Measurements from ENCODE around the gene ADAMTSL5. TPM values are rescaled to one million over a fixed set of nuclear protein-coding genes. Genes with fewer than 3 reads are reported as not detected.

ADAMTSL5 gene
- total RNA-seq (2014; rRNA removed; shearing (Covaris generic)), result 2.6 and 4.0 TPM in 2 replicates

GRCh38 chr19:1512671-1513498, at the start of gene ADAMTSL5:
Gene ADAMTSL5 (minus strand): TSS chr19:1513019. CDS start chr19:1510943, 2,076 bp downstream.
- H3K27ac ChIP-seq, result peak within 1 kb of the TSS; percentile 84
- DNase-seq (ENCODE audit: low read depth in 1 of 2, low spot score in 2 of 2), result peak; percentile 53 to 71
- no peaks in the 10 kb centered on the region; the same call in 1 of the 2 replicates for H3K27me3 ChIP-seq (replicated peaks)
- peaks cover 5% of the 10 kb centered on the region; the same call in 1 of the 2 replicates for H3K9me3 ChIP-seq (replicated peaks)
- H3K4me3 ChIP-seq, result peak within 1 kb of the TSS; percentile 64
- no peaks in the 10 kb centered on the region for H3K36me3 ChIP-seq
- H3K4me1 ChIP-seq (replicated peaks), result peaks cover 17% of the 10 kb centered on the region

- H3K9me3 ChIP-seq (replicated peaks), result no peaks in the 10 kb centered on the region
- H3K4me3 ChIP-seq, result no peak overlapping the region
- H3K27ac ChIP-seq, result no peak overlapping the region
- peaks cover 43% of the 10 kb centered on the region for H3K36me3 ChIP-seq
- DNase-seq (ENCODE audit: low read depth in 1 of 2, low spot score in 2 of 2), result no peak
- H3K27me3 ChIP-seq (replicated peaks), result no peaks in the 10 kb centered on the region
- peaks cover 9% of the 10 kb centered on the region for H3K4me1 ChIP-seq (replicated peaks)
Observed at GRCh38 chr19:1561236-1561842, 48.5 kb upstream of the ADAMTSL5 start.

- no peak overlapping the region for H3K4me3 ChIP-seq
- peaks cover 37% of the 10 kb centered on the region for H3K36me3 ChIP-seq
- no peak for DNase-seq (ENCODE audit: low read depth in 1 of 2, low spot score in 2 of 2)
- no peak overlapping the region for H3K27ac ChIP-seq
- H3K27me3 ChIP-seq (replicated peaks), result no peaks in the 10 kb centered on the region
- no peaks in the 10 kb centered on the region for H3K4me1 ChIP-seq (replicated peaks)
- no peaks in the 10 kb centered on the region for H3K9me3 ChIP-seq (replicated peaks)
Observed at GRCh38 chr19:1560286-1560882, 47.6 kb upstream of the ADAMTSL5 start.

DNA sequence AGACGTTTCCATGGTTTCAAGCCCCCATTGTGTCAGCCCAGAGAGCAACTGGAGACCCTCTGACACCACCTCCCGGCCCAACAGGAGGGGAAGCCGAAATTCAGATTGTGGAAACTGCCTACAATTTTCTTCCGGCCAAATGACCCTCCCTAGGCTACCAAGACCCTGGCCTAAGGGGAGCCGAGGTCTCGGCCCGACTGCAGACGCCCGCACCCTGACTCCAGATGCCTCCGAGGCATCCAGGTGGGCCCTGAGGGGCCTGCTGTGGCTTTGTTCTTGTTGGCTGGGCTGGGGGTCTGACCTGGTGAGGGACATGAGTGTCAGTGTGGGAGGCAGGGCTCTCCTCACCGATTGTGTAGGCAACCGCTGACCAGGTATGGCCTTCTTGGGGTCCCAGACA, 45.7 kb upstream of the ADAMTSL5 start:
- Histone ChIP-seq H3K27ac (no peak overlapping the region), H3K27me3 (replicated peaks) (no peaks in the 10 kb centered on the region), H3K4me3 (no peak overlapping the region), H3K4me1 (replicated peaks) (no peaks in the 10 kb centered on the region), H3K36me3 (peaks cover 33% of the 10 kb centered on the region), H3K9me3 (replicated peaks) (no peaks in the 10 kb centered on the region)
- no peak for DNase-seq (ENCODE audit: low read depth in 1 of 2, low spot score in 2 of 2)

- H3K36me3 ChIP-seq, result peaks cover 26% of the 10 kb centered on the region
- H3K9me3 ChIP-seq (replicated peaks), result no peaks in the 10 kb centered on the region
- no peaks in the 10 kb centered on the region for H3K27me3 ChIP-seq (replicated peaks)
- H3K4me1 ChIP-seq (replicated peaks), result no peaks in the 10 kb centered on the region
- no peak overlapping the region for H3K27ac ChIP-seq
- DNase-seq (ENCODE audit: low read depth in 1 of 2, low spot score in 2 of 2), result no peak
- H3K4me3 ChIP-seq, result no peak overlapping the region
Observed at GRCh38 chr19:1556390-1557070, 43.7 kb upstream of the ADAMTSL5 start.

DNA sequence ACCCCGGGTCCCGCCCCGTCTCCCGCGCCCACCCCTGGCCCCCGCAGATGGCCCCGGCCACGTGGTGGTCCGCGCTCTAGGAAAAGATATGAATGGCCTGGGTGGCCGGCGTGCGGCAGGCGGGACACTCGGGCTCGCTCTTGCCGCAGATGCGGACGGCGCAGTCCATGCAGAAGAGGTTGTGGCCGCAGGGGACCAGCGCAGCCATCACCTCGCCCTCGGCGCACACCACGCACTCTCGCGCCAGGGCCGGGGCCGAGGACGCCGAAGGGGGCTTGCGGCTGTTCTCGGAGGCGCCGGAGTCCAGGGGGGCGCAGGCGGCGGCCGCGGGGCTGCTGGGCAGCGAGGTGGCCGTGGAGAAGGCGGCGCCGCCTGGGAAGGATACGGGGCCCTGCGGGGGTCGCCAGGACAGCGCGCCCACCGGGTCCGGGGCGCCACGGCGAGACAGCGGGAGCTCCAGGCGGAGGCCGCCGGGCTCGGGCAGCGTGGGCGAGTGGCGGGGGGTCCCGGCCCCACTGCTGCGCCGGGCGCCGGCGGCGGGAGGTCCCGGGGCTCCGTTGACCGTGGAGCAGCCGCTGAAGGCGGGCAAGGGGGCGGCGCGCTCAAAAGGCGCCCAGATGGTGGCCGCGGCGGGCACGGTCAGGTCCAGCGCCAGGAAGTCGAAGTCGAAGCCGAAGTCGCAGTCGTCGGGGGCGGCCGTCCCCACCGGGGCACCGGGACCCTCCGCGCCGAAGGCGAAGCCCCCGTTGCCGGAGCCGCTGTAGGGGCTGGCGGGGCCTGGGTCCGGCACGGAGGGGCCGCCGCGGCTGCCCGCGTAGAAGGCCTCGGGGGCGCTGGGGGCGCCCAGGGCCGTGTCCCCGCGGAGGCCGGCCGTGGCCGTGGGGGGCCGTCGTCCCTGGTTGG, 42.9 kb upstream of the ADAMTSL5 start:
- peaks cover 20% of the 10 kb centered on the region for H3K36me3 ChIP-seq
- no peak overlapping the region for H3K27ac ChIP-seq
- no peaks in the 10 kb centered on the region for H3K9me3 ChIP-seq (replicated peaks)
- no peak overlapping the region for H3K4me3 ChIP-seq
- DNase-seq (ENCODE audit: low read depth in 1 of 2, low spot score in 2 of 2), result no peak
- no peaks in the 10 kb centered on the region for H3K27me3 ChIP-seq (replicated peaks)
- H3K4me1 ChIP-seq (replicated peaks), result no peaks in the 10 kb centered on the region

- Histone ChIP-seq H3K4me3 (no peak overlapping the region), H3K4me1 (replicated peaks) (no peaks in the 10 kb centered on the region)
- DNase-seq (ENCODE audit: low read depth in 1 of 2, low spot score in 2 of 2), result no peak
Observed at GRCh38 chr19:1554968-1555367, 42.1 kb upstream of the ADAMTSL5 start.

GRCh38 chr19:1553415-1553814, 40.6 kb upstream of the ADAMTSL5 start:
- Histone ChIP-seq H3K4me1 (replicated peaks) (no peaks in the 10 kb centered on the region), H3K27me3 (replicated peaks) (no peaks in the 10 kb centered on the region), H3K4me3 (no peak overlapping the region), H3K27ac (no peak overlapping the region), H3K9me3 (replicated peaks) (no peaks in the 10 kb centered on the region), H3K36me3 (peaks cover 16% of the 10 kb centered on the region)
- DNase-seq (ENCODE audit: low read depth in 1 of 2, low spot score in 2 of 2), result no peak

More at GRCh38 chr19:1554968-1555367, 42.1 kb upstream of the ADAMTSL5 start:
- Histone ChIP-seq H3K27me3 (replicated peaks) (no peaks in the 10 kb centered on the region), H3K36me3 (peaks cover 16% of the 10 kb centered on the region), H3K9me3 (replicated peaks) (no peaks in the 10 kb centered on the region), H3K27ac (no peak overlapping the region)

DNA sequence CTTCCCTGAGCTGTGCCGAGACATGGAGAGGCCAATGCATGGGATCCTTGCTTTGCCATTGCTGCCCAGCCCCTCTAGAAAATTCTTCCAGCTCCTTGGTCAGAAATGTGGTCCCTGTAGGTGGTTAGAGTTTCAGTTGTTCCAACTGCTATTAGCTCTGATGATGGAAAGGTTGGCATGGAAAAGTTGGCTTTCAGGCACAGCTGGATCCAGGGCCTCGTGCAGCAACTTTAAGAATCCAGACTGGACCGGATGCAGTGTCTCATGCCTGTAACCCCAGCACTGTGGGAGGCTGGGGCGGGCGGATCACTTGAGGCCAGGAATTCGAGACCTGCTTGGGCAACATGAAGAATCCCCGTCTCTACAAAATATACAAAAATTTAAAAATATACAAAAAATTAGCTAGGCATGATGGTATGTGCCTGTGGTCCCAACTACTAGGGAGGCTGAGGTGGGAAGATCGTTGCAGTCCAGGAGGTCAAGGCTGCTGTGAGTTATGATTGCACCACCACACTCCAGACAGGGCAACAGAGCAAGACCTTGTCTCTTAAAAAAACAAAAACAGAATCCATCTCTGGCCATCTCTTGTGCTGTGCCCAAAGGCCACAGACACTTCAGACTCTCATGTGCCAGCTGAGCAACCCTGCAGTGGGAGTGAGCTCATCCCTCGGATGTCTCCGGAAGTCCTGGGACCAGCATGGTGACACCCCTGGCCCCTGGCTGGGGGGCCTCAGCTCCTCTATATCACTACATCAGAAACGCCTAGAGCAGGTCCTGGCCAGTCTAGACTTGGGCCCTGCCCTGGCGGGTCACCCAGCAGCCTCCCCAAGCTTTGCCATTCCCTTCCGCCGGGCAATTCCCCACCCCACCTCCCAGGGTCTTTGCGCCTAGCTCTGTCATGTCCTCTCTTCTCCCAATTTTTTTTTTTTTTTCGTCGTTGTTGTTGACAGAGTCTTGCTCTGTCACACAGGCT, 38.5 kb upstream of the ADAMTSL5 start:
- H3K36me3 ChIP-seq, result peaks cover 7% of the 10 kb centered on the region
- DNase-seq (ENCODE audit: low read depth in 1 of 2, low spot score in 2 of 2), result no peak
- H3K27ac ChIP-seq, result no peak overlapping the region
- no peaks in the 10 kb centered on the region for H3K27me3 ChIP-seq (replicated peaks)
- H3K4me1 ChIP-seq (replicated peaks), result no peaks in the 10 kb centered on the region
- no peaks in the 10 kb centered on the region for H3K9me3 ChIP-seq (replicated peaks)
- no peak overlapping the region for H3K4me3 ChIP-seq

DNA sequence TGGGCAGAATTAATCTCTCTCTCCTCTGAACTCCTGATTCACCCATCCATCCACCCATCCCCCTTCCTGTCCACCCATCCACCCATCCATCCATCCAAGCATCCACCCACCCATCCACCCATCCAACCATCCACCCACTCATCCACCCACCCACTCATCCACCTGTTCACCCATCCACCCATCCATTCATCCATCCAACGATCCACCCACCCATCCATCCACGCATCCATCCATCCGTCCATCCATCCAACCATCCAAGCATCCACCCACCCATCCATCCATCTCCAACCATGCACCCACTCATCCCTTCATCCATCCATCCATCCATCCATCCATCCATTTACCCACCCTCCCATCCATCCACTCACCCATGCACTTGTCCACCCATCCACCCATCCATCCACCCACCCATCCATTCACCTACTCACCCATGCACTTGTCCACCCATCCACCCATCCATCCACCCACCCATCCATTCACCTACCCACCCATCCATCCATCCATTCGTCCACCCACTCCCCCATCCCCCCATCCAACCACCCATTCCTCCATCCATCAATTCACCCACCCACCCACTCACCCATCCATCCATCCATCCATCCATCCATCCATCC, 36.6 kb upstream of the ADAMTSL5 start:
- DNase-seq (ENCODE audit: low read depth in 1 of 2, low spot score in 2 of 2), result no peak
- Histone ChIP-seq H3K27ac (no peak overlapping the region), H3K4me3 (no peak overlapping the region), H3K36me3 (0 out of 2 replicates have a peak, but pooled peaks cover 5% of the 10 kb centered on the region), H3K9me3 (replicated peaks) (no peaks in the 10 kb centered on the region), H3K4me1 (replicated peaks) (no peaks in the 10 kb centered on the region), H3K27me3 (replicated peaks) (peaks cover 10% of the 10 kb centered on the region)

DNA sequence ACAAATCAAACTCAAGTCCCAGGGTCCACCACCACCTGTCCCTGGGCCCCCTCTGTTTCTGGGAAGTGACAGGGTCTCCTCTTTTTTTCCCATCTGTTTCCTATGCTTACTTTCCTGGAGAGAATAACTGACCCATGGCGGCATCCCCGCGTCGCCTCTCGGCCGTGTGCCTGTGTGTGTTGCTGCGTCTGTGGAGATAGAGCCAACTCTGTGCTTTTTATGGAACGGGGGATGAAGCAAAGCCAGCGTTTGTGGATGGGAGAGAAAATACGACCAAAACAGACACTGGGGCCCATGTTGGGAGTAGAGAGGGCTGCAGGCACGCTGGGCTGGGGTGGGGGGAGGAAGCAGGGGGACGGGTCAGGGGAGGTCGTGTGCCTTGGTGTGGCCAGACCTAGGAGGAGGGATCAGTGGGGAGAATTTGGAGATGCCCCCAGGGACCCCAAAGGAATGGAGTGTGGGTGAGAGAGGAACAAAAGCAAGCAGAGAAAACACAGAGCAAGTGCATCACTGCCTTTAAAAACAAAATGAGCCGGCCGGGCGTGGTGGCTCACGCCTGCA, 27.6 kb upstream of the ADAMTSL5 start:
- Histone ChIP-seq H3K4me1 (replicated peaks) (no peaks in the 10 kb centered on the region), H3K27ac (no peak overlapping the region), H3K27me3 (replicated peaks) (peaks cover 36% of the 10 kb centered on the region), H3K4me3 (no peak overlapping the region), H3K36me3 (no peaks in the 10 kb centered on the region), H3K9me3 (replicated peaks) (no peaks in the 10 kb centered on the region)
- no peak for DNase-seq (ENCODE audit: low read depth in 1 of 2, low spot score in 2 of 2)

All from SJSA1 (cell line).